ENCODE results near the gene PKDREJ.

Gene PKDREJ

GRCh38 chr22:46292732-46293131, 29.6 kb upstream of the PKDREJ start:
- Histone ChIP-seq H3K27ac (ENCODE audit: low read depth, low read length, poor library complexity, severe bottlenecking) (no peak overlapping the region), H4K20me1 (ENCODE audit: insufficient read depth, low read length) (no peaks in the 10 kb centered on the region), H3K4me3 (ENCODE audit: low read depth, low read length, poor library complexity, severe bottlenecking) (no peak overlapping the region), H3K9me2 (ENCODE audit: low read depth, low read length) (no peaks in the 10 kb centered on the region), H3K79me2 (ENCODE audit: insufficient read depth, low read length) (peaks cover 5% of the 10 kb centered on the region), H2AFZ (ENCODE audit: low read length) (no peak overlapping the region), H3K9ac (ENCODE audit: low read length) (no peak overlapping the region), H3K4me2 (ENCODE audit: low read length) (no peak overlapping the region), H3K27me3 (ENCODE audit: insufficient read depth, low read length) (no peaks in the 10 kb centered on the region), H3K9me3 (ENCODE audit: low read length) (no peaks in the 10 kb centered on the region), H3F3A (ENCODE audit: insufficient read depth, low read length) (no peaks in the 10 kb centered on the region), H3K4me1 (ENCODE audit: insufficient read depth, low read length, severe bottlenecking) (peaks cover 38% of the 10 kb centered on the region), H3K36me3 (ENCODE audit: insufficient read depth, low read length) (no peaks in the 10 kb centered on the region; the same call in 1 of the 2 replicates)
- TF ChIP-seq CTCF (IDR thresholded peaks at IDR 0.05; ENCODE audit: low read length) (no peak), EZH2 (IDR thresholded peaks at IDR 0.05; ENCODE audit: borderline replicate concordance, low read length) (no peak)

- Histone ChIP-seq H3K4me2 (ENCODE audit: low read length) (no peak overlapping the region), H3K4me3 (ENCODE audit: low read depth, low read length, poor library complexity, severe bottlenecking) (no peak overlapping the region), H3K79me2 (ENCODE audit: insufficient read depth, low read length) (no peaks in the 10 kb centered on the region), H2AFZ (ENCODE audit: low read length) (no peak overlapping the region), H3F3A (ENCODE audit: insufficient read depth, low read length) (no peaks in the 10 kb centered on the region), H4K20me1 (ENCODE audit: insufficient read depth, low read length) (no peaks in the 10 kb centered on the region), H3K9me2 (ENCODE audit: low read depth, low read length) (no peaks in the 10 kb centered on the region), H3K36me3 (ENCODE audit: insufficient read depth, low read length) (no peaks in the 10 kb centered on the region; the same call in 1 of the 2 replicates), H3K9ac (ENCODE audit: low read length) (no peak overlapping the region), H3K9me3 (ENCODE audit: low read length) (no peaks in the 10 kb centered on the region), H3K4me1 (ENCODE audit: insufficient read depth, low read length, severe bottlenecking) (peaks cover 37% of the 10 kb centered on the region), H3K27me3 (ENCODE audit: insufficient read depth, low read length) (no peaks in the 10 kb centered on the region), H3K27ac (ENCODE audit: low read depth, low read length, poor library complexity, severe bottlenecking) (no peak overlapping the region)
- TF ChIP-seq CTCF (IDR thresholded peaks at IDR 0.05; ENCODE audit: low read length) (no peak), EZH2 (IDR thresholded peaks at IDR 0.05; ENCODE audit: borderline replicate concordance, low read length) (no peak)
Measured at GRCh38 chr22:46292173-46292572, 29.0 kb upstream of the PKDREJ start.

GRCh38 chr22:46290843-46291785, 28.0 kb upstream of the PKDREJ start:
- Histone ChIP-seq H3K4me1 (ENCODE audit: insufficient read depth, low read length, severe bottlenecking) (peaks cover 36% of the 10 kb centered on the region), H3F3A (ENCODE audit: insufficient read depth, low read length) (no peaks in the 10 kb centered on the region), H2AFZ (ENCODE audit: low read length) (no peak overlapping the region), H3K9me3 (ENCODE audit: low read length) (no peaks in the 10 kb centered on the region), H3K27ac (ENCODE audit: low read depth, low read length, poor library complexity, severe bottlenecking) (no peak overlapping the region), H3K79me2 (ENCODE audit: insufficient read depth, low read length) (no peaks in the 10 kb centered on the region), H3K27me3 (ENCODE audit: insufficient read depth, low read length) (no peaks in the 10 kb centered on the region), H3K9ac (ENCODE audit: low read length) (no peak overlapping the region), H3K4me2 (ENCODE audit: low read length) (no peak overlapping the region), H3K4me3 (ENCODE audit: low read depth, low read length, poor library complexity, severe bottlenecking) (no peak overlapping the region), H4K20me1 (ENCODE audit: insufficient read depth, low read length) (no peaks in the 10 kb centered on the region), H3K36me3 (ENCODE audit: insufficient read depth, low read length) (no peaks in the 10 kb centered on the region; the same call in 1 of the 2 replicates), H3K9me2 (ENCODE audit: low read depth, low read length) (no peaks in the 10 kb centered on the region)
- TF ChIP-seq EZH2 (IDR thresholded peaks at IDR 0.05; ENCODE audit: borderline replicate concordance, low read length) (no peak), CTCF (IDR thresholded peaks at IDR 0.05; ENCODE audit: low read length) (no peak)

Data from OCI-LY1 (cell line).